IPS-11a (cell line): Measurements from ENCODE around the gene GPATCH8.

Experiments
- H3K4me3 ChIP-seq: one replicate; pipeline ENCODE4 v1.5.1; 2013; ENCODE audit warnings: low read depth, low read length, control low read depth

The GPATCH8 gene

DNA sequence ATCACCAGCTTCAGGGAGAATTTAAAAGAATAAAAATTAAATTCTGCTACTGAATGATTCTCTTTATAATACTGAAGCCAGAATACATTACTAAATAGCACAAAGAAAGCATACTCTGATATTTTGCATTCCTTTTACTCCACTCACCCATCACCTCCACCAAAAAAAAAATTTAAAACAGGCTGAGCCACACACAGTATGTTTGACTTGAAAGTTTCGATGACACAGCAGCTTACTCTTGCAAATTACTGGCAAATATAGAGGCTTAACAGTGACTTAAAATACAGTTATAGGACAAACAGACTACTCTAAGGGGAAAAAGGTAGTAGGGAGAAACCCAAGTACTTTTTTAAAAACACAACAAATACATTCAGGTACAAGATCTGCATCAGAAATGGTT lies 39.2 kb downstream of the GPATCH8 start:
- no peak overlapping the region for H3K4me3 ChIP-seq

DNA sequence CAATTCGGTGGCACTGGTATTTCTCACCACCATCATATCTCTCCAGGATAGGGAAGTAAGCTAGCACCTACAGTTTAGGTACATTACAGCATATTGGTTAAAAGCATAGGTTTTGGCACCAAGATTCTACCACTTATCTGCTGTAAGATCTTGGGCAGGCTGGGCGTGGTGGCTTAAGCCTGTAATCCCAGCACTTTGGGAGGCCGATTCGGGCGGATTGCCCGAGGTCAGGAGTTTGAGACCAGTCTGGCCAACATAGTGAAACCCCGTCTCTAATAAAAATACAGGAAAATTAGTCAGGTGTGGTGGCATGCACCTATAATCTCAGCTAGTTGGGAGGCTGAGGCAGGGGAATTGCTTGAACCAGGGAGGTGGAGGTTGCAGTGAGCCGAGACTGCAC lies 51.4 kb downstream of the GPATCH8 start:
- no peak overlapping the region for H3K4me3 ChIP-seq

DNA sequence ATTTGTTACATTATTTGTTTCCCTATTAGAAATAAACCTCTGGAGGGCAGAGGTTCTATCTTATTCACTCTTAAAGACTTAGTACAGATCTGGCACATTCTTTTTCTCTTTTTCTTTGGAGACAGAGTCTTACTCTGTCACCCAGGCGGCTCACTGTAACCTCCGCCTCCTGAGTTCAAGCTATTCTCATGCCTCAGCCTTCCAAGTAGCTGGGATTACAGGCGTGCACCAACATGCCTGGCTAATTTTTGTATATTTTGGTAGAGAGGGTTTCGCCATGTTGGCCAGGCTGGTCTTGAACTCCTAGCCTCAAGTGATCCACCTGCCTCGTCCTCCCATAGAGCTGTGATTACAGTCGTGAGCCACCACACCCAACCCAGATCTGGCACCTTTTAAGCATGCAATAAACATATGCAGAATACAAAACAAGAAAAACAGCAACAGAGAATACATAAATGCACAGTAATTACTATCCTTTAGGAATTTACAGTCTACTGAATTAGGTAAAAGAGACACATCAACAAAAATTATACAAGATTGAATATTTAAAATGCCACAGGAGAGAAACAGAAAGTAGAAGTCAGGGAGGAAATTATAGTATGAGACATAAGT lies 52.1 kb downstream of the GPATCH8 start:
- no peak overlapping the region for H3K4me3 ChIP-seq

DNA sequence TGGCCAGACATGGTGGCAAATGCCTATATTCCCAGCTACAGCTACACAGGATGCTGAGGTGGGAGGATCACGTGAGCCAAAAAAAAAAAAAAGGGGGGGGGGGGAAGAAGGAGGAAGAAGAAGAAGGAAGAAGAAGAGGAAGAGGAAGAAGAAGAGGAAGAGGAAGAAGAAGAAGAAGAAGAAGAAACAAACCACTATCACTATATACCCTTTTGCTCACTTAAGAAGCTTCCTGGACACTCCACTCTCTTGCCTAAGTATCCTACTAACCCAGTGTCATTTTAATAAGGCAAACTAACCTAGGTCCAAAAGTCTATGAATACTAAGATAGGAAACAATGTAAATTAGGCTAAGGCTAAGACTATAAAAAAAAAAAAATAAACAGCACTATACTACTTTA lies 54.8 kb downstream of the GPATCH8 start:
- H3K4me3 ChIP-seq: no peak overlapping the region

DNA sequence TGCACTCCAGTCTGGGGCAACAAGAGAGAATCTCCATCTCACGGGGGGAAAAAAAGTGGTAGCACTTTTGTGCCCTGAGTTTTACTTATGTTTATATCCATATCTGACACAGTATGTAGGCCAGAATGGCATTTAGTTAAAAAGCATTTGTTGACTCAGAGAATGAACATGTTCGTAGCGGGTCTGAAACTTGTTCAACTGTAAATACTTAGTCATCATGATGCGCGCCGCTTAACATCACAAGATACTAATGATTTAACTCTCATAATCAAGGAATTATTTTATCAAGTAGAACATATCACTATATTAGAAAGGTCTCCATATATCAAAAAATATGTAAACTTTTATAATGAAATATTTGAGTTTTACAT lies 58.5 kb downstream of the GPATCH8 start:
- H3K4me3 ChIP-seq: no peak overlapping the region

DNA sequence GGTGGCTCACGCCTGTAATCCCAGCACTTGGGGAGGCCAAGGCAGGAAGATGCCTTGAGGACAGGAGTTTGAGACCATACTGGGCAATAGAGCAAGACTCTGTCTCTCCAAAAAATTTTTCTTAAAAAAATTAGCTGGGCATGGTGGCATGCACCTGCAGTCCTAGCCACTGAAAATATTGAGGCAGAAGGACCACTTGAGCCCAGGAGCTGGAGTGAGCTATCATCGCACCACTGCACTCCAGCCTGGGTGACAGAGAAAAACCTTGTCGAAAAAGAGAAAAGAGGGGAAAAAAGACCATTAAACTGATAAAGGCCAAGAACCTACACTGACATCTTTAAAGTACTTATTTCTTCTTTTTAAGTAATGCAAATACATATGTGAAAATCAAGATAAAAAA lies 60.4 kb downstream of the GPATCH8 start:
- no peak overlapping the region for H3K4me3 ChIP-seq

DNA sequence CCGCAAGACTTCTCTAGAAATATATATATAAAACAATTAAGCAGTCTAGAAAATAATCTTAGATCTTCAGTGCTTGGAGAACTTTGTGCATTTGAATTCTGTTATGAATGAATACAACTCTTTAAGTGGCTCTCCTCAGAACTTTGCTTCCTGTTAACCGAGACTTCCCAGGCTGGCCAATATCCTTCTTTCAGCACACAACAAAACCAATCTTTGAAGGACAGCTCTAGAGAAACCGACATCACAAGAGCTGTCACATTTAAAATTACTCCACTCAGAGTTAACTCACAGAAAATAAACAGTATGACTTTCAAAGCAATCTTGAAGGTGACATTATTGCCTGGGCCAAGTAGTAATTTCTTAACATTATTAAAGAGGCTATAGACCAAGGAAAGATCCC lies 64.0 kb downstream of the GPATCH8 start:
- no peak overlapping the region for H3K4me3 ChIP-seq

DNA sequence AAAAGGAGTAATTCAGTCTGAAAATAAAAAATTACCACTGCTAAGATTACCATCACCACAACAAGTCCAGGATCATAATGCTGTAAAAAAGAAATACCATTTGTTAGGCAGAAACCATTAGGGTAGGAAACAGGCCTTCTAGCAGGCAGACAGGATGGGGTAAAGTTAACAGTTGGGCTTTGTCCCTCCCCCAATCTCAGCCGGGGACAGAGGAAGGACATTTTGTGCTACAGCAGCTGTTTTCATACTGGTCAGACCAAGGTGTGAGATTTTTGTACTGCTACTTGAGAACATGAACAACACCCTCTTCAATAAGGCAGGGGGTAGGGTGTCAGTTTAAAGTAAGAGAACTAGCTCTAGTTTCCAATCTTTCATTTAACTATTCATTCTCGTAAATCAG lies 64.6 kb downstream of the GPATCH8 start:
- H3K4me3 ChIP-seq: no peak overlapping the region

DNA sequence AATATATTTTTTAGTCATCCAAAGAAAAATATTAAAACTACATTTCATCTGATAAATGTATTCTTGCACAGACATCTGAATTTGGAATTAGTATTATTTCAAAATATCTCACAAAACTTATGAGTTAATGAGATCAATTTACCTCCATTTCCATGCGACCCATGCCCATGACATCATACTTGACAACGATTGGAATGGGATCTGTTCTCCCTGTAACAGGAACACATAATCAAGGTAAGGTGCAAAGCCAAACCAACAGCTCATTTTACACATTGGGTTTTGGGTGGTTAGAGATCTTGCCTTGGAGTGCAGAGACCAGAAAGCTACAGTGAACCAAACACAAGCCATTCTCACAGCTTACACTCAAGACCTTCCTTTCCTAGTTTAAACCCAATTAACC lies 66.9 kb downstream of the GPATCH8 start:
- H3K4me3 ChIP-seq: no peak overlapping the region

DNA sequence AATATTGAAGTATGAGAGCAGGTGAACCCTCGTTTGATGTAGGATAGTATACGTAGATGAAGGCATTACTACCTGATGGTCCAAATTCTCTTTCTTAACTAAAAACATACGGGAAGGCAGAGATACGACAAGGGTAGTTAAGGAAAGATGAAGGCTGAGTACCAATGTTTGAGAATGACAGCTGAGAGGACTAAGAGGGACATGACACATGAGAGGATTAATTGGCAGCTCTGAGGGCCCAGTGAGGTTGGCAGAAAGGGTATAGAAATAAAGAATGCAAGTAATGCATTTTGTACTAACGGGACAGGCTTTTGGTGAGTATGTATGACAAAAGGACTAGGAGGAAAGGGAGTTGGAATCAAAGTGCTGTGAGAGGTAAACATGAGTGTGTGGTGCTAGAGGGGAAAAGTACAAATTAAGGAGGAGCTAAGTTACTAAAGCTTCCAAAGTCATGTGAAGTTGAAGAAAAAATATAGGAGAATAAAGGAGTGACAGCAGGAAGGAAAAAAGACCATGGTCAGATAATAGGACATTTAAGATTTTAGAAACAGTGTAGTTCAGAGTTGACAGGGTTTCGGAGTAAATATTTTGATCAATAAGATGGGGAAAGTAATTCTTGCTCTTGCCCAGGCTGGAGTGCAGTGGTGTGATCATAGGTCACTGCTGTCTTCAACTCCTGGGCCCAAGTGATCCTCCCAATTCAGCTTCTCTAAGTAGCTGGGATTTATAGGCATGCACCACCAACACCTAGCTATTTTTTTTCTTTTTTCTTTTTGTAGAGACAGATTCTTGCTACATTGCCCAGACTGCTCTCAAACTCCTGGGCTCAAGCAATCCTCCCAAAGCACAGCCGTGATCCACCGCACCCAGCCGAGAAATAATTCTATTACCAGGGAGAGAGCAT lies 70.7 kb downstream of the GPATCH8 start:
- no peak overlapping the region for H3K4me3 ChIP-seq

DNA sequence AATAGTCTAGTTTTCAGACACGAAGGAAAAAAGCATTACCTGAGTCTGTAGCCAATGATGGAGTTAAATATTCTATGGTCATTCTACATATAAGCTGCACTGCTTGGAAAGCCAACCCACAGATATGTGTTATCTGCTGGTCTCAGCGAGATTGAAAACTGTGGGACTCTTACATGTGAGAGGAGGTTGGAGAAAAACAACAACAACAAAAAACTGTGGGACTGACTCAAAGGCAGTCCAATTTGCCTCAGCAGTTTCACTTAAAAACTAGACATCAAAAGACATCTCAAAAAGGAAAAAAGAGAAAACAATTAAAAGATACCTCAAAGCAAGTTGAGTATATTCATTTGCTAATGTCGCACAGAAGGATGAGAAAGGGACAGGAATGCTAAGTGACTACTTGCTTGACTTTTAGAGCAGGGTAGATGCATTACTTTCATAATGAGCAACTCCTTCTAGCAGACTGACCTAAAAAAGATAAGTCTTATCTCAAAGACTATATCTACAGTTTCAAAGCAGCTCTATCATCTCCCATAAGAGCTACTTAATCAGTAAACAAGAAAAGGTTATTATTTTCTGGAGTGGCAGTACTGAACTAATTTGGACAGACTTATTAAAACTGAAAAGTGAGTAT lies 78.3 kb downstream of the GPATCH8 start:
- no peak overlapping the region for H3K4me3 ChIP-seq

DNA sequence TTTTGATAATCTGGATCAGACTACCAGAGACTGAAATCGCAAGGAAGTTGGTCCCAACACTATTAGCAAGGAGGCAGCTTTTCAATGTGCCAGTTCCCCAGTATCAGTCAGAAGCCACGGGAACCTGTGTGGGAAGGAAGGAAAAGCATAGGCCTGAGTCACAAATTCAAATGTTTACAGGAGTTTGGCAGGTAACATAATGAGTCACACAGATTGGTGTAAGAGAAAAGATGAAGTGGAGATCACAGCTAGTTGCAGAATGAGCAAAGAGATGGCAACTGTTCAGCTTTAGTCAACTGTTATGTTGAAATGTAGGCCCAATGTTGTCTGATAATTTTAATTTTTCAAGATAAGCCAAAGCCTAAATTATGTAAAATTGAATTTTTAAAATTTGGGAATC lies 85.7 kb downstream of the GPATCH8 start:
- H3K4me3 ChIP-seq: no peak overlapping the region

DNA sequence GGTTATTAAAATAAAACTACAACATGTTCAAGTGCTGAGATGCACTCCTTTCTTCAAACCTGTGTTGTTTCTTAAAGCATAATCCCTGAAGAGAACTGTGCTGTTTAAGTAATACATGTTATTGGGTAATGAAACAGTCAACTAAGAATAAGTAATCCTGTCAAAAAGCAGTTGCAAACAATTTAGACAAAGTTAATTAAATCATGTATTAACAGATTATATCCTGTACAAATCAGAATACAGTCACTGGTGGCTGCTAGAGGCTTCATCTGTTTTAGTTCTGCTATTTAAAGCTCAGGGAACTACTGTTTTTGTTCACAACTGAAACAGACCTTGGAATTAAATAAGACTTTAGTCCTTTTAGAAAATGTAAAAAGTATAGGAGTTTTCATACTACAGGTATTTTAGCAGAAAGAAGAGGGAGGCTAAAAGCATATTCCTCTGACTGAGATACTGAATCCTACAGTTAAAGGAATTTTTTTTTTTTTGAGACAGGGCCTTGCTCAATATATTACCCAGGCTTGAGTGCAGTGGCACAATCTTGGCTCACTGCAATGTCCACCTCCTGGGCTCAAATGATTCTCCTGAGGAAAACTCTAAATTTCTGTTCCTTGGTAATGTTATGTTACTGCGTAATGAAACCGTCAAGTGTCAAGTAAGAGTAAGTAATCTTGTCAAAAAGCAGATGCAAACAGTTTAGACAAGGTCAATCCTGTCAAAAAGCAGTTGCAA lies 86.5 kb downstream of the GPATCH8 start:
- H3K4me3 ChIP-seq: no peak overlapping the region

DNA sequence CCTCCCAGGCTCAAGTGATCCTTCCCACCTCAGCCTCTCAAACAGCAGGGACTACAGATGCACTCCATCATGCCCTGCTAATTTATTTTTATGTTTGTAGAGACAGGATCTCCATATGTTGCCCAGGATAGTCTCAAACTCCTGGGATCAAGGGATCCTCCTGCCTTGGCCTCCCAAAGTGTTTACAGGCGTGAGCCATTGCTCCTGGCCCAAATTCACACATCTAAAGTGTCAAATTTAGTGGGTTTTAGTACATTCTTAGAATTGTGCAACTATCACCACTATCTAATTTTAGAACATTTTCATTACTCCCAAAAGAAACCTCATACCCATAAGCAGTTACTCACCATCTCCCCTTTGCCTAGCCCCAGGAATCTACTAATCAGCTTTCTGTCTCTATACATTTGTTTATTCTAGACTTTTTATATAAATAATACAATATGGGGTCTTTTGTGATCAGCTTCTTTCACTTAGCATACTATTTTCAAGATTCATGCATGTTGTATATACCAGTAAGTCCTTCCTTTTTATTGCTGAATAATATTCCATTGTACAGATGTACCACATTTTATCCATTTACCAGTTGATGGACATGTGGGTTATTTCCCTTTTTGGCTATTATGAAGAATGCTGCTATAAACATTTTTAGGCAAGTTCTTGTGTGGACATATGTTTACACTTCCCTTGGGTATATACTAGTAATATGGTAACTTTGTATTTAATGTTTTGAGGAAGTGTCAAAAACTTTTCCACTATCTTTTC lies 88.6 kb downstream of the GPATCH8 start:
- no peak overlapping the region for H3K4me3 ChIP-seq

DNA sequence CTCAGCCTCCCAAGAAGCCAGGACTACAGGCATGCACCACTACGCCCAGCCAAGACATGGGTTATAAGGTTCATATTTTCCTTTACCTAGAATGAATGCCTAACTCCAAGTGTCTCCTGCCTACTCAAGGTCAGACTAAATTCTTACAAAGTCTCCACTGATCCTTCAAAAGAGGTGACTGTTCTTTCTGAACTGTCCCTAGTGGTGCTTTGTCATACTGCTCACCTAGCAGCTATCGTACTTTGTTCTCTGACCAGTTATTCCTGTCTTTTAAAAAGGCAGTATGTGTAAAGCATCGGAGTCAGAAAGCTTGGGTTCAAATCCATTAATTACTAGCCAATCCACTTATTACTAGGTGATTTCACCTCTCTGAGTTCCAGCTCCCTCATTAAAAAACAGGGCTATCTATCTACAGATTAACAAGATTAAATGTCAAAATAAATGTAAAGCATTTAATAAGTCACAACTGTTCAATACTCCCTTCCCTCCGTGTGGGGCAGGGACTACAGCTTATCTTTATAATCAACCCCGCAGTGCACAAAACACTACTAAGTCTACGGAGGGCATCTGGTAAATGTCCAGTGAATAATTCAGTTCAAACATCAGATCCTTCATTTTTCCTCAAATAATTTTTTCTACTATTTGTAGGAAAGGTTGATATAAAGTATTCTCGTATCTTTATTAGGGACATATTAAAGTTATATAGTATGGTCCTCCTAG lies 93.7 kb downstream of the GPATCH8 start:
- no peak overlapping the region for H3K4me3 ChIP-seq

DNA sequence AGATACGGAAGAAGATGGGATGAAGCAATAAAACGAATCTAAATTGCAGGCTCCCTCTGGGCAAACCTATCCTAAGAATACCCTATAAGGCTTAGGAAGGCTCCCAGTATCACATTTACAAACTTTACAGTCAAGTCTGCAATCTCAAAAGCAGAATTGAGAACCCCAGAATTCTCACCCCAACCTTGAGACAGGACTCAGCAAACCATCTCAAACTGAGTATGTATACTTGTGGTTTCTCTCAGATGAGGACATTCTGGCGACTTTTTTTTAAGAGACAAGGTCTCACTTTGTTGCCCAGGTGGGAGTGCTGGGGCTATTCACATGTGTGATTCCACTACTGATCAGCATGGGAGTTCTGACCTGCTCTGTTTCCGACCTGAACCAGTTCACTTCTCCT lies 94.4 kb downstream of the GPATCH8 start:
- no peak overlapping the region for H3K4me3 ChIP-seq

DNA sequence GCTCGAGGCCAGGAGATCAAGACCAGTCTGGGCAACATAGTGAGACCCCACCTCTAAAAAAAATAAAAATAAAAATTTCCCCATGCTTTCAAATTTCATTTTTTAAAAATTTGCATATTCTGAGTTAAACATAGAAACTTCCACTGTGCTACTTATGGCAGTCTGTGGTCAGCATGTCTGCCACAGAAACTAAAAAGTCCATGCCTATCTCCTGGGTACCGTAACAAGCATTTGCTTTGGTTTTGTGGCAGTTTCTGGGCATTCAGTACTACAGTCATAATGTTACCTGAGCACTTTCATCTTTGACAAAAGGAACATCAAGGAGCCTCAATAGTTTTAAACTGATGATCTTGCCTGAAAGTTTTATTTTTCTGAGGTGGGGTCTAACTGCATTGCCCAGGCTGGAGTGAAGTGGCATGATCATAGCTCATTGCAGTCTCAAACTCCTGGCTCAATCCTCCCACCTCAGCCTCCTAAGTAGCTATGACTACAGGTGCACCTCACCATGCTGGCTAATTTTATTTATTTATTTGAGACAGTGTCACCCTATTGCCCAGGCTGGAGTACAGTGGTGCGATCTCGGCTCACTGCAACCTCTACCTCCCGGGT lies 100.5 kb downstream of the GPATCH8 start:
- H3K4me3 ChIP-seq: no peak overlapping the region

DNA sequence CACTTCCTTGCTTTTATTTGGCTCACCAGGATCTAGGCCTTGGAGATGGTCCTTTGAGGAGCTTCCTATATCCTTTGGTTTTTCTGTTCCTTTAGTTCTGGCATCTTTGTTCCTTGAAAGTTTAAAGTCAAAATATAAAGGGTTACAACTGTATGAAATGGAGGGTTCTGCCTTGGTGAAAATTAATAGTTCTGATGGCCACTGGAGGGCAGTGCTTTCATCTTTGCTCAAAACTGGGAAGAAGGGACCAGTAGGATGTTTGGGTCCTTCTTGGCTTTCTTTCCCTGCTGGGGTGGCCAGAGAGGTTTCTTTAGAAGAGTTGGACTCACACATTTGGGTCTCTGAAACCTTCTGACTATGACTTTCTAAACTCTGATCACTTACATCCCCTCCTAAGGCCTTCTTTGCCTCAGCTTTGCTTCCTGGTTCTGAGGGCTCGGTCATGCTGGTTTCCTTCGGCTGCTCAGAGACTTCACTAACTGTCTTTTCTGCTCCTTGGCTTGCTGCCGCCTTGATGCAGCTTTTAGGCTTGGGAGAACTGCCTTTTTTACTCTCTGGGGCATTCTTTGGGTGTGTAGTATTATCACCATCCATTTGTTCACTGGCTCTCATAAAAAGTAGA lies 102.9 kb downstream of the GPATCH8 start:
- H3K4me3 ChIP-seq: no peak overlapping the region
